Breast epithelium (tissue), 4 donors: ENCODE data around the gene CCDC126. TPM values are rescaled to one million over a fixed set of nuclear protein-coding genes. Genes with fewer than 3 reads are reported as not detected.

Experiments
- DNase-seq, 2 donors: peaks; one replicate each; pipeline ENCODE4 v3.0.0-alpha.2; 2019; ENCODE audit warnings: low spot score in 2 of 2
- H3K27ac ChIP-seq, 2 donors: fragments of 200-600 bp; sonication (generic) in 1 of 2; one replicate each; pipeline ENCODE4 v1.5.1; 2016 to 2019; ENCODE audit warnings: mild to moderate bottlenecking in 1 of 2
- H3K27me3 ChIP-seq, 2 donors: fragments of 200-600 bp; sonication (generic) in 1 of 2; one replicate each; pipeline versions ENCODE4 v1.5.1 to v1.6.0; 2017 to 2019; ENCODE audit warnings: control low read depth in 1 of 2, mild to moderate bottlenecking in 1 of 2
- H3K36me3 ChIP-seq: fragments of 200-600 bp; one replicate; pipeline ENCODE4 v1.5.1; 2019
- H3K4me1 ChIP-seq, 2 donors: fragments of 200-600 bp; sonication (generic); one replicate each; pipeline ENCODE4 v1.5.1; 2016 to 2019; ENCODE audit warnings: control low read depth in 1 of 2
- H3K4me3 ChIP-seq, 3 donors: fragments of 200-600 bp; sonication (generic); 1 replicate in 2 of 3; 2 replicates in 1 of 3; pipeline ENCODE4 v1.5.1; 2016 to 2019; ENCODE audit warnings: mild to moderate bottlenecking in 3 of 3, moderate library complexity in 2 of 3
- H3K9me3 ChIP-seq, 2 donors: fragments of 200-600 bp; sonication (generic) in 1 of 2; one replicate each; pipeline ENCODE4 v1.5.1; 2016 to 2019; ENCODE audit warnings: control low read depth in 1 of 2
- CTCF ChIP-seq, 3 donors: fragments of 450-650 bp; IDR thresholded peaks; one replicate each; pipeline ENCODE4 v1.5.1; 2016 to 2017; ENCODE audit warnings: antibody characterized with exemption in 3 of 3, mild to moderate bottlenecking in 3 of 3, moderate library complexity in 3 of 3
- POLR2A ChIP-seq: fragments of 450-650 bp; IDR thresholded peaks from one replicate; pipeline ENCODE4 v1.6.1; 2016; ENCODE audit warnings: antibody characterized with exemption, mild to moderate bottlenecking, moderate library complexity
- POLR2AphosphoS5 ChIP-seq, 3 donors: sonication (generic); formaldehyde crosslinking; IDR thresholded peaks; one replicate each; pipeline ENCODE4 v1.6.1; 2017; ENCODE audit warnings: antibody characterized with exemption in 3 of 3
- intact Hi-C: fragments of 100-400 bp; cut with DNase I; formaldehyde crosslinking; loops from one replicate; pipeline ENCODE4 v1.15.1; 2023; ENCODE audit warnings: low total_unique reads
- total RNA-seq, 3 donors: library from RNA; depleted of rRNA; stranded (reverse); fragments of >200 nt; gene quantifications; one replicate each; pipeline ENCODE4 v1.1.0, GENCODE V29; 2016

Gene CCDC126
- total RNA-seq, 3 donors from 2014 or later, result 18.7 to 35.4 (median 24.6) TPM

- no peak overlapping the region for H3K27ac ChIP-seq
- no peaks in the 10 kb centered on the region for H3K36me3 ChIP-seq
- no peak overlapping the region for H3K4me3 ChIP-seq
- H3K4me1 ChIP-seq, result no peaks in the 10 kb centered on the region
- TF ChIP-seq POLR2AphosphoS5 (IDR thresholded peaks at IDR 0.05) (no peak), POLR2A (no peak), CTCF (IDR thresholded peaks at IDR 0.05) (no peak)
- intact Hi-C loops, result no loop called here
- peaks cover 13 to 26% of the 10 kb centered on the region in 2 donors for H3K9me3 ChIP-seq
- H3K27me3 ChIP-seq, result no peaks in the 10 kb centered on the region
- DNase-seq, result no peak
Observed at GRCh38 chr7:23615331-23615730, 18.1 kb downstream of the CCDC126 start.

GRCh38 chr7:23616593-23616992 is 19.4 kb downstream of the CCDC126 start:
- H3K27ac ChIP-seq, result no peak overlapping the region
- no peaks in the 10 kb centered on the region for H3K36me3 ChIP-seq
- no peak overlapping the region for H3K4me3 ChIP-seq
- H3K4me1 ChIP-seq, result no peaks in the 10 kb centered on the region
- H3K9me3 ChIP-seq, result peaks cover 13 to 26% of the 10 kb centered on the region in 2 donors
- H3K27me3 ChIP-seq, result no peaks in the 10 kb centered on the region
- no peak for TF ChIP-seq CTCF (IDR thresholded peaks at IDR 0.05)
- no peak for TF ChIP-seq POLR2A
- TF ChIP-seq POLR2AphosphoS5 (IDR thresholded peaks at IDR 0.05), result no peak
- intact Hi-C loops, result no loop called here
- no peak for DNase-seq

- intact Hi-C loops, result no loop called here
- H3K4me1 ChIP-seq, result no peaks in the 10 kb centered on the region
- H3K36me3 ChIP-seq, result no peaks in the 10 kb centered on the region
- no peak for DNase-seq
- H3K9me3 ChIP-seq, result peaks cover 13 to 26% of the 10 kb centered on the region in 2 donors
- H3K27ac ChIP-seq, result no peak overlapping the region
- TF ChIP-seq POLR2AphosphoS5 (IDR thresholded peaks at IDR 0.05), result no peak
- TF ChIP-seq CTCF (IDR thresholded peaks at IDR 0.05), result no peak
- TF ChIP-seq POLR2A, result no peak
- no peak overlapping the region for H3K4me3 ChIP-seq
- no peaks in the 10 kb centered on the region for H3K27me3 ChIP-seq
Observed at GRCh38 chr7:23617482-23617881, 20.3 kb downstream of the CCDC126 start.

- no peaks in the 10 kb centered on the region for H3K36me3 ChIP-seq
- H3K4me1 ChIP-seq, result no peaks in the 10 kb centered on the region
- TF ChIP-seq POLR2AphosphoS5 (IDR thresholded peaks at IDR 0.05), result no peak
- TF ChIP-seq POLR2A, result no peak
- TF ChIP-seq CTCF (IDR thresholded peaks at IDR 0.05), result no peak
- H3K9me3 ChIP-seq, result peaks cover 13 to 26% of the 10 kb centered on the region in 2 donors
- no peak for DNase-seq
- H3K4me3 ChIP-seq, result no peak overlapping the region
- intact Hi-C loops, result no loop called here
- no peaks in the 10 kb centered on the region for H3K27me3 ChIP-seq
- H3K27ac ChIP-seq, result no peak overlapping the region
Observed at GRCh38 chr7:23618241-23618640, 21.1 kb downstream of the CCDC126 start.

GRCh38 chr7:23619141-23619540 is 22.0 kb downstream of the CCDC126 start:
- Histone ChIP-seq H3K27me3 (no peaks in the 10 kb centered on the region), H3K9me3 (peaks cover 13 to 26% of the 10 kb centered on the region in 2 donors), H3K4me3 (no peak overlapping the region), H3K36me3 (no peaks in the 10 kb centered on the region), H3K4me1 (no peaks in the 10 kb centered on the region), H3K27ac (no peak overlapping the region)
- intact Hi-C loops, result no loop called here
- DNase-seq, result no peak
- TF ChIP-seq CTCF (IDR thresholded peaks at IDR 0.05) (no peak), POLR2AphosphoS5 (IDR thresholded peaks at IDR 0.05) (no peak), POLR2A (no peak)
